GM18517 (cell line): ENCODE data around the gene RAMP1.

Experiments used
- ATAC-seq: cut with Tn5 transposase; IDR thresholded peaks from one replicate; pipeline ENCODE4 v1.9.1; 2021; ENCODE audit warnings: mild to moderate bottlenecking, moderate library complexity; ENCODE audit not compliant: unreplicated experiment

Gene RAMP1

GRCh38 chr2:237913193-237913917 is 53.9 kb downstream of the RAMP1 start:
- ATAC-seq: no peak

GRCh38 chr2:237915576-237915975 is 56.2 kb downstream of the RAMP1 start:
- ATAC-seq: no peak

- no peak for ATAC-seq
These were observed 56.9 kb downstream of the RAMP1 start for GRCh38 chr2:237916296-237916695.

- no peak for ATAC-seq
These were observed 58.4 kb downstream of the RAMP1 start for GRCh38 chr2:237917696-237918374.

- no peak for ATAC-seq
These were observed 60.2 kb downstream of the RAMP1 start for GRCh38 chr2:237919593-237919992.

- ATAC-seq: no peak
These were observed 61.2 kb downstream of the RAMP1 start for GRCh38 chr2:237920673-237921072.

- no peak for ATAC-seq
These were observed 62.6 kb downstream of the RAMP1 start for GRCh38 chr2:237921967-237922492.

GRCh38 chr2:237922641-237923361 is 63.4 kb downstream of the RAMP1 start:
- ATAC-seq: no peak

GRCh38 chr2:237923481-237924163 is 64.2 kb downstream of the RAMP1 start:
- ATAC-seq: no peak

GRCh38 chr2:237924164-237924534 is 64.7 kb downstream of the RAMP1 start:
- no peak for ATAC-seq

- ATAC-seq: no peak
These were observed 67.7 kb downstream of the RAMP1 start for GRCh38 chr2:237927135-237927534.

- no peak for ATAC-seq
These were observed 68.6 kb downstream of the RAMP1 start for GRCh38 chr2:237927986-237928385.

- ATAC-seq: no peak
These were observed 70.6 kb downstream of the RAMP1 start for GRCh38 chr2:237929979-237930378.

- no peak for ATAC-seq
These were observed 71.8 kb downstream of the RAMP1 start for GRCh38 chr2:237931205-237931721.

GRCh38 chr2:237932731-237933131 is 73.3 kb downstream of the RAMP1 start:
- ATAC-seq: no peak

GRCh38 chr2:237934186-237934585 is 74.8 kb downstream of the RAMP1 start:
- no peak for ATAC-seq

GRCh38 chr2:237935740-237936452 is 76.5 kb downstream of the RAMP1 start:
- ATAC-seq: no peak

GRCh38 chr2:237939251-237939650 is 79.8 kb downstream of the RAMP1 start:
- ATAC-seq: no peak

GRCh38 chr2:237940828-237941227 is 81.4 kb downstream of the RAMP1 start:
- ATAC-seq: no peak

GRCh38 chr2:237941239-237941638 is 81.8 kb downstream of the RAMP1 start:
- ATAC-seq: no peak
